Stimulated activated CD8-positive, alpha-beta memory T cell treated with anti-CD3 and anti-CD28 coated beads, Interleukin-15, amount 100 ng/mL, for 48 hours (primary cell): ENCODE data around the gene KRT80.

Experiments used
- DNase-seq, 2 donors: peaks; one replicate each; pipeline ENCODE4 v3.0.0-alpha.2; 2020; ENCODE audit warnings: low read depth in 2 of 2

KRT80 gene

DNA sequence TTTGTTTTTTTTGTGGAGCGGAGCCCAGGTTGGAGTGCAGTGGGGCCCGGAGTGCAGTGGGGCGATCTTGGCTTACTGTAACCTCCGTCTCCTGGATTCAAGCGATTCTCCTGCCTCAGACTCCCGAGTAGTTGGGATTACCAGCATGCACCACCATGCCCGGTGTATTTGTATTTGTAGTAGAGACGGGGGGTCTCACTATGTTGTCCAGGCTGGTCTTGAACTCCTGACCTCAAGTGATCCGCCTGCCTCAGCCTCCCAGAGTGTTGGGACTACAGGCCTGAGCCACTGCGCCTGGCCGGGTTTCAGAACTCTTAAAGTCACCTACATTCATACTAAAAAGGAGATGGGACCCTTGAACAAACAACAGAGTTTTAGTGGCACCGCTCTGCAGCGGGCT is 52.7 kb downstream of the KRT80 start:
- no peak for DNase-seq

DNA sequence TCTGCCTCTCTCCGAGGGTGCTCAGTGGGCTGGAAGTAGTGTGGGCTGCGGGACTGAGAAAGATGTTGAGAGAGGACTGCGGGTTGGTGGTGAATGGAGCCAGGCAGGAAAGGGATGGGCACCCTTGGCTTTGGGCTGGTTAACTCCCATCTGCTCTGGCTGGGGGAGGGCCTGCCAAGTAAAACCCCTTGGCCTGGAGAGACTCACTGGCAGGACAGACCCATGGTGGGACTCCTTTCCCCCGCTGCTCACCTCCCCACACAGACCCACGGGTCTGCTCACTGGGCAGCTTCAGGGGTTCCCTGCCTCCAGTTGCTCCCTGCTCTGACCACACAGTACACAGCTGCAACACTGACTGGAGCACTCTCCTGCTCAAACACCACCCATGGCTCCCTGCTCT is 54.1 kb downstream of the KRT80 start:
- DNase-seq, result no peak

GRCh38 chr12:52132754-52133161 is 59.1 kb downstream of the KRT80 start:
- no peak for DNase-seq

GRCh38 chr12:52130711-52131110 is 61.1 kb downstream of the KRT80 start:
- no peak for DNase-seq

DNA sequence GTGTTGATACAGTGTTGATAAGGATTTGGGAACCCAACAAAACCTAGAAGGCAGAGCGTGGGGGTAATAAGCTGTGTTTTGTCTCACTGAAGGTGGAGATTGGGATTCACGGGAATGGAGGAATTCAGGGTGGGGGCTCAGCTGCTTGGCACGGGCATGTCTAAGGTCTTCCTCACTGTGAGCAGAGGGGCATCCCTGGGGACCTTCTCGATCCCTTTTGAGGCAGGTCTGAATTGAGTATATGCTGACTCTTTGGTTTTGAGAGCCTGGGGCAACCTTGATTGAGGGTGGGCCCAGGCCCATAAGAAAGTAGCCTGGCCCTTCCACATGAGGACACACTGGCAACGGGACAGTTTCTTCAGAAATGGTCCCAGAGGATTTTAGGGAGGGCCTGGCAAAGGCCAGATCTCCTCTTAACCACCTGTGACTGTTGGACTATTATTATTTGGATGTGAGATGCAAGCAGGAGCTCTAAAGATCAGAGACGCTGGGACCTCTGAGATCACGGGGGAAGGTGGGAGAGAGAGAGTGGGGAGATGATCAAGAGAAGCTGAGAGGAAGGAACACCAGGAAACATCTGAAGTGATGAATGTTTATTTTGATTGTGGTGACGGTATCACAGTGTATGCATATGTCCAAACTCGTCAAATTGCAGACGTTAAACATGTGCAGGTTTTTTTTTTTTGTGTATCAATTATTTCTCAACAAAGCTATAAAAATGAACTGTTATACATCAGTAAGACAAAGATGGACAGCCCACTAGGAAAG is 63.9 kb downstream of the KRT80 start:
- no peak for DNase-seq

DNA sequence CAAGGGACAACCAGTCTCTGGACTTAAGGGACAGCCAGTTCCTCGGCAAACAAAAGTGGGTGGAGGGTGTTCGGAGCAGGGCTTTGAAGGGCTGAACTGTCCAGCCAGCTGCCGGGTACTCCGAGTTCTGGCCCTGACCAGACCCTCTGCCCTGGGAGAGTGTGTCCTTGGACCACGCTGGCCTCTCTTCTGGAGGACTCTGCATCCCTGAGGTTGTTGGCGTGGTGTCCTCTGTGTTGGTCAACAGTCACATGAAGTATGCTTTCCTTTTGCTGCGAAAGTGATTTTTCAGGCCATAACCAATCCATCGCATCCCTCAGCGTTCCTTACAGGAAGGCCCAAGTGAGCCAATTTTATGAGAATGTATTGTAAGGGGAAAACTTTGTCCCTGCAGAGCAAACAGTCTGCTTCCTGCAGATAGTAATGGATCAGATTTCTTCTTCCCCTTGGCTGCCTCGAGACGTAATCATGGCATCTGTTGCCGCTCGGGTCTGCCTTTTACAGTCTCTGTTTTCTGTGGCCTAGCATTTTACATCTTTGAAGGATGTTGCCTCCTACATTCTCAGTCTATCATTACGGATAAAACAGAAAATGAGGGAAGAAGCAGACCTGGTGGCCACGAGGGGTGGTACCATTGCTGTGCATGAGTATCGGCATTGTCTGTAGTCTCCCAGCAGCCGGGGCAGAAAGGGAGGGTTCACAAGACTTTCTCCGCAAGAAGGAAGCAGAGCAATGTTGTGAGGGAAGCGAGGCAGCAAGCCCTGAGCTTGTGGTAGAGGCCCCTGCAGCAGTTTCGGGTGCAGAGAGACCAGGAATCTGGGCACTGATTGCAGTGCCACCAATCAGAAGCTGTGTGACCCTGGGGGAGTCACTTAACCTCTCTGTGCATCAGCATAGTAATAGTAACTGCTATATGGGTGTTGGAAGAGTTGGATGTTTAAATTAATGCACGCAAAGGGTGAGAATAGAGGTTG is 64.9 kb downstream of the KRT80 start:
- DNase-seq, result no peak

DNA sequence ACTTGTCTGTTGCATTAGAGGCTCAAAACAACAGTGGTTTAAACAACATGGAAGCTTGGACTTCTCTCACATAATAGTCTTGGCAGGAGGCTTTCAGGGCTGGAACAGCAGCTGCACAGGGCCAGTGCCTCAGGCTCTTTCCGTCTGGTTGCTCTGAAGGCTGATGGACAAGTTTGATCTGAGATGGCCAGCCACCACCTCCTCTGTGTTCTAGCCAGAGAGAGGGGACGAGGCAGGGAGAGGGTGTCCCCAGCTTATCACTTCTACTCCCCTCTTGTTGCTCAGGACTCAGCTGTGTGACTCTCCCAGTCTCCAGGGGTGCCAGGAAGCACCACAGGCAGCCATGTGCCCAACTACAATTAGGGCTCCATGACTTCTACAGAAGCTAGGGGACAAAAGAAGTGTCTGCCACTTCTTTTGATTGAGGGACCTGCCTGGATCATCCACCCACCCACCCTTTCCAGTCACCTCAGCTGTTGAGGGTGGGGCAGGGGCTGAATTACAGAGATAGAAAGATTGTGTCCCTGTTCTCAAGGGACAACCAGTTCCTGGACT is 65.7 kb downstream of the KRT80 start:
- no peak for DNase-seq

DNA sequence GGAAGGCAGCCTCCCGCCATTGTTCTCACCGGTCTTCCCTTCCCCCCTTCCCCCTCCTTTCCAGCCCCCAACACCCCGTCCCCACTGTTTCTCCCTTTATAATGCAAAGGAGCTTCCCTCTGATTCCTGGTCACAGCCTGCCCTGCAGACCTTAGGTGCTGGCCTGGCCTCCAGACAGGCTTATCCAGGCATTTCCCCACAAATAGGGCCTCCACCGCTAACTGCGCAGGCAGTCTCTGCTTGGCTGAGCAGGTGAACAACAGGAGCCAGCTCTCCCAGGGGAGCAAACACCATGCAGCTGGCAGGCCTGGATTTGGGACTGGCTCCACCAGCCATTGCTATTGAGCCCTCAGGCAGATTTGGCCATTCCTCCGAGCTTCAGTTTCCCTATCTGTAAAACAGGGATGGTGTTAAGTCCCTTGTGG is 66.3 kb downstream of the KRT80 start:
- DNase-seq, result no peak

DNA sequence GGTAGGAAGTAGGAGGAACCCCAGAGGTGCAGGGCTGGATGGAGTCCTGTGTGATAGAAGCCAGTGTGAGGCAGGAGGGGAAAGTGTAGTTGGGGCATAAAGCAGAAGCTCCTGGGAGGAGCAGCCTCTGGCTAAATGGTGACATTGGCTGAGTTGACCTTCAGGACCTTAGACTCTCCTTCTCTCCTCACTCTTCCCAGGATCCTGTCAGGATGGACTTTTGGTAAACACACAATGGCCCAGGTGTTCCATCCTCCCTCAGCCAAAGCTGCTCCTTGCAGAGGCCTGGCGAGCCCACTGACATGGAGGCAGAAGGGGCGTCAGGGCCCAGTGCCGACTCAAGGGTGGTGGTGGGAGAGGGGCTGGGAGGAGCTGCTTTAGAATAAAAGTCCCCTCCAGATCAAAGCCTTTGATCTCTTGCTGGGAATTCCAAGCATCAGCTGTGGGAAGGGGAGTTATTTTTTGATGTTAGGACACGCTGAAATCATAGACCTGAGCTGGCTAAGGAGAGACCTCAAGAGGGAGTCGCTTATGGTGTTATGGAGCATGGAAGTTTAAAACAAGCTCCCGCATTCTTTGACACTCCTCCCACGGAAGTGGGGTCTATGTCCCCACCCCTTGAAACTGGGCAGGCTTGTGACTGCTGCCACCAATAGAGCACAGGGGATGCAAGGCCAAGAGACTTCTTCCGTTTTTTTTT is 68.2 kb downstream of the KRT80 start:
- DNase-seq, result no peak

- no peak for DNase-seq
These were observed 68.9 kb downstream of the KRT80 start for GRCh38 chr12:52122904-52123303.

DNA sequence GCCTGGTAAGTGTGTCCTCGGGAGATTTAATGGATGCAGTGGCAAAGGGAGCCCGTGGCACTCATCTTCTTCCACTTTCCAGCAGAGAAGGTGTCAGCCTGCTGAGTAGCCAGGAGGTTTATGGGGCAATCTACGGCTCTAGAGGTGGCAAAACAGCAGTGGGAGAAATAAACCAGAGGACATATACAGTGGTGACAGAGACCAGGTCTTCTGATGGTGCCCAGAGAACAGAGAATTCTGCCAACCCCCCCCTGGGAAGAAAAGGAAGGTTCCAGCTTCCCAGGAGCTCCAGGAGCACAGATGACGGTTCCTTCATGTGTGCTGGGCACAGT is 69.3 kb downstream of the KRT80 start:
- no peak for DNase-seq

DNA sequence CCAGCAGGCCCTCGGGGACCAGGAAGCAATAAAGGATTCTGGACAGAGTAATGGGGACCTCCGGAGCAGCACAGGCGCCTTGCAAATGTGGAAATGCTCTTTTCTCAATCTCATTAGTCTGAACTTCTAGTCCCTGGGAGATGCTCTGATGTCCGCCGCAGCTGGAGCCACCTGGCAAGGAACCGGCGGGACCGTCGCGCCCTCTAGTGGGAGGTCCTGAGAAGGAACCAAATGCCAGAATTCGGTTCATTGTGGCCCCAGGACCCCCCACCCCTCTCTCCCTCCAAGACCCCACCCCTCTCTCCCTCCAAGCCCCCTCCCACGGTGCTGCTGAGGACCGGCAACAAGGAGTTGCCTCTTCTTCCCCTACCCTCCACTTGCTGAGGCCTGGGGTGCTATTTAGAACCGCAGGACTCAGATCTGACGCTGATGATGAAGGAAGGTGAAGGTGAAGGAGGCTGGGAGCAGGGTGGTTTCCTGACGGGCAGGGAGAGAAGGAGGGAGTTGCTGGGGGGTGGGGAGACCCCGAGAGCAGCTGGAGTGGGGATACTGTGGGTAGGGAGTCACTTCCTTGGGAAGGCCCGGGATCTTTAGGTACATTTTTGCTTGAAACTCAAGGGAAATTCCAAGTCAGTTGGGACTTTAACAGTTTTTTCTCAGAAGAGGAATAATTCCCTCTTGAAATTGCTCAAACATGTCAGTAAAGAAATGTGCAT is 69.8 kb downstream of the KRT80 start:
- peak; percentile 35 to 37 for DNase-seq

DNA sequence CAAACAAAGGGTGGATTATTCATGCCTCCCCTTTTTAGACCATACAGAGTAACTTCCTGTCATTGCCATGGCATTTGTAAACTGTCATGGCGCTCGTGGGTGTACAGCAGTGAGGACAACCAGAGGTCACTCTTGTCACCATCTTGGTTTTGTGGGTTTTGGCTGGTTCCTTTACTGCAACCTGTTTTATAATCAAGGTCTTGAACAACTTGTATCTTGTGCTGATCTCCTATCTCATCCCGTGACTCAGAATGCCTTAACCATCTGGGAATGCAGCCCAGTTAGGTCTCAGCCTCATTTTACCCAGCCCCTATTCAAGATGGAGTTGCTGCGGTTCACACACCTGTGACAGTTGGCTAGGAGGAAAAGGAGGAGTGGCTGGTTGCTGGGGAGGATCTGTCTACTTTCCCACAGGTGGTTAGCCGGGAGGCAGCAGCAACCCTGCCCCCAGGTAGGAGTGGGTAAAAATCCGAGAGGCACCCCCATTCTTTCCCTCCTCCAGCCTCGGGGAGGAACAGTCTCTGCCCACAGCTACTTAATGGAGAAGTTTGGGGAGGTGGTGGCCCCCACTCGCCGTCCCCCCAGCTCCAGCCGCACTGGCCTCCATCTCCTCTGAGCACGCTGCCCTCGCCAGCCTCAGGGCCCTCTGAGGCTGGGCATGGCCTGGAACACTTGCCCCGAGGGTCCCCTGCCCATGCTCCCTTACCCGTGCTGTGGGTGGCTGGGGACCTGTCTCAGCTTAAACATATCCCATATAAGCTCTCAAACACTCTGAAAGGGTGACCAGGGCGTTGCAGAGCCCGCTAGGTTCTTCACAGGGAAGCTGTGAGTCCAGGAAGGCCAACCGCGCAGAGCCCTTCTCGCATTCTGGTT is 70.6 kb downstream of the KRT80 start:
- DNase-seq, result no peak

DNA sequence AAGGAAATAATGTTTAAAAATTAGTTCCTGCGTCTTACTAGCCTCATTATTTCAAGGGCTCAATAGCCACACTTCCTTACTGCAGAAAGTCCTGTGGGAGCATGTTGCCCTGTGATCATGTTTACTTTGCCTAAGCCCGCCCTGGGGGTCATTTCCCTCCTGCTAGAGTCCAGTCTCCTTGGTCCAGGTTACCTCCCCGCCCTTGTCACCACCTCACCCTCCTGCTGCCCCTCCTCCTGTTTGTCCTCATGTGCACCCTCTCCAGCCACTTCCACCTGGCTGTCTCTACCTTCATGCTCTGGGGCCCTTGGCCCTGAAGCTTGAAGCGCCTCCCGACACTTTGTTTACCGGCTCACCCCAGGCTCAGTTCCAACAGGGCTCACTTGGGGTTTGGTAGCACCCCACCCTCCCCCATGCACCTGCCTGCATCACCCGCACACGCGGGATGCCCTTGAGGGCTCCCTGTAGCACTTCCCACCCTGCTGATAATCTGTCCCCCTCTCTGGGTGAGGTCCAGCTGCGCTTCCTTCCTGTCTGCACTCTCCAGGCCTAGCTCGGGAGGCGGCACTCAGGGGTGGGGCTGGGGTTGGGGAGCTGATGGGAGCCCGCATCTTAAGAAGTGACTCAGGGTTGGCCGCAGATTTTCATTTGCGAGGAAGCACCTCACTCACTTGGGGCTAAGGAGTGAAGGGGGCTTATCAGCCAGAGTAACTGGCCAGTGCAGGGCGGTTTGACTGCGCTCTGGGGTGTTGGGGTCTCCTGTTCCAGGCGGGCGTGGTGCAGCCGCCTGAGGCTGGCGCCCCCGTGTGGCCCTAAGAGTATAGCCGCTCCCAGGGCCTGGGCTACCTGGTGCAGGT is 72.2 kb downstream of the KRT80 start:
- no peak for DNase-seq
